ENCODE data around the gene APC. TPM values are rescaled to one million over a fixed set of nuclear protein-coding genes. Genes with fewer than 3 reads are reported as not detected.

Gene APC
- total RNA-seq, 6 donors from 2014 or later: 38.4 to 95.3 (median 71.6) TPM

DNA sequence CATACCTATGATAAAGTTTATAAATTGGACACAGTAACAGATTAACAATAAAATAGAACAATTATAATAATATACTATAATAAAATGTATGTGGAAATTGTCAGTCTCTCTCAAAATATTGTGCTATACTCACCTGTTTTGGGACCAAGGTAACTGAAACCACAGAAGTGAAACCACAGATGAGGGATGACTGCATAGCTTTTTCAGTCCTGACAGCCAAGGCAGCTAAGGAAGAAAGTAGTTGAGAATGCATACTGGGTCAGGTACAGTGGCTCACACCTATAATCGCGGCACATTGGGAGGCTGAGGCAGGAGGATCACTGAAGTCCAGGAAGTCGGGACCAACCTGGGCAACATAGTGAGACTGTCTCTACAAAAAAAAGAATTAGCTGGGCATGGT lies 132.3 kb downstream of the APC start:
- H3K27me3 ChIP-seq: no peaks in the 10 kb centered on the region
- H3K4me1 ChIP-seq: no peaks in the 10 kb centered on the region
- H3K36me3 ChIP-seq: peaks cover 25 to 65% (median 37%) of the 10 kb centered on the region in 4 donors
- 91 to 95% methylated on average over 3 of the region's 3 CpGs for WGBS, 2 donors
- H3K9me3 ChIP-seq: no peaks in the 10 kb centered on the region
- ATAC-seq (ENCODE audit: low FRiP score in 2 of 2) (no peak), DNase-seq (no peak)
- TF ChIP-seq POLR2AphosphoS5 (IDR thresholded peaks at IDR 0.05) (no peak), CTCF (IDR thresholded peaks at IDR 0.05) (no peak), POLR2A (IDR thresholded peaks at IDR 0.05) (no peak), EP300 (IDR thresholded peaks at IDR 0.05) (no peak)
- no peak overlapping the region for H3K4me3 ChIP-seq
- H3K27ac ChIP-seq: no peak overlapping the region

DNA sequence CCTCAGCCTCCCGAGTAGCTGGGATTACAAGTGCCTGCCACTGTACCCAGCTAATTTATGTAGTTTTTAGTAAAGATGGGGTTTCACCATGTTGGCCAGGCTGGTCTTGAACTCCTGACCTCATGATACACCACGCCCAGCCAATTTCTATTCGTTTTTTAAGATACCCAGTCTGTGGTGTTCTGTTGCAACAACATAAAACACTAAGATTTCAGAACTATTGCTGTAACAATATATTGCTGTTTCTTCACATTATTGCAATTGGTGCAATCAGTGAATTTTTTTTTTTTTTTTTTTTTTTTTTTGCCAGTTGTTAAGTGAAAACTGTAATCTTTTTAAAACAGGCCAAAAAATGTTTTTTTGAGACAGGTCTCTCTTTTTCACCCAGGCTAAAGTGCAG lies 133.3 kb downstream of the APC start:
- WGBS, 2 donors: 60 to 83% methylated on average over 3 of the region's 3 CpGs
- Histone ChIP-seq H3K27ac (no peak overlapping the region), H3K4me3 (no peak overlapping the region), H3K27me3 (no peaks in the 10 kb centered on the region), H3K9me3 (no peaks in the 10 kb centered on the region), H3K36me3 (peaks cover 18 to 63% (median 31%) of the 10 kb centered on the region in 4 donors), H3K4me1 (no peaks in the 10 kb centered on the region)
- DNase-seq (no peak), ATAC-seq (ENCODE audit: low FRiP score in 2 of 2) (no peak)
- TF ChIP-seq EP300 (IDR thresholded peaks at IDR 0.05): no peak
- no peak for TF ChIP-seq POLR2AphosphoS5 (IDR thresholded peaks at IDR 0.05)
- no peak for TF ChIP-seq CTCF (IDR thresholded peaks at IDR 0.05)
- no peak for TF ChIP-seq POLR2A (IDR thresholded peaks at IDR 0.05)

- TF ChIP-seq EP300 (IDR thresholded peaks at IDR 0.05): no peak
- no peak for TF ChIP-seq POLR2A (IDR thresholded peaks at IDR 0.05)
- TF ChIP-seq POLR2AphosphoS5 (IDR thresholded peaks at IDR 0.05): no peak
- TF ChIP-seq CTCF (IDR thresholded peaks at IDR 0.05): no peak
- Histone ChIP-seq H3K9me3 (no peaks in the 10 kb centered on the region), H3K27me3 (no peaks in the 10 kb centered on the region), H3K4me1 (no peaks in the 10 kb centered on the region), H3K27ac (no peak overlapping the region), H3K4me3 (no peak overlapping the region), H3K36me3 (peaks cover 3 to 63% (median 24%) of the 10 kb centered on the region in 4 donors)
- ATAC-seq (ENCODE audit: low FRiP score in 2 of 2): no peak
- DNase-seq: no peak
- 73 to 78% methylated on average over 2 of the region's 2 CpGs for WGBS, 2 donors
These were observed 138.7 kb downstream of the APC start for GRCh38 chr5:112876362-112876761.

- ATAC-seq (ENCODE audit: low FRiP score in 2 of 2) (no peak), DNase-seq (no peak)
- Histone ChIP-seq H3K36me3 (peaks cover 3 to 79% (median 31%) of the 10 kb centered on the region in 4 donors), H3K4me1 (no peaks in the 10 kb centered on the region), H3K27me3 (no peaks in the 10 kb centered on the region), H3K27ac (no peak overlapping the region), H3K9me3 (no peaks in the 10 kb centered on the region), H3K4me3 (no peak overlapping the region)
- TF ChIP-seq CTCF (IDR thresholded peaks at IDR 0.05) (no peak), EP300 (IDR thresholded peaks at IDR 0.05) (no peak), POLR2AphosphoS5 (IDR thresholded peaks at IDR 0.05) (no peak), POLR2A (IDR thresholded peaks at IDR 0.05) (no peak)
- 87% methylated on average over 4 of the region's 4 CpGs for WGBS, 2 donors
These were observed 140.4 kb downstream of the APC start for GRCh38 chr5:112878101-112878500.

DNA sequence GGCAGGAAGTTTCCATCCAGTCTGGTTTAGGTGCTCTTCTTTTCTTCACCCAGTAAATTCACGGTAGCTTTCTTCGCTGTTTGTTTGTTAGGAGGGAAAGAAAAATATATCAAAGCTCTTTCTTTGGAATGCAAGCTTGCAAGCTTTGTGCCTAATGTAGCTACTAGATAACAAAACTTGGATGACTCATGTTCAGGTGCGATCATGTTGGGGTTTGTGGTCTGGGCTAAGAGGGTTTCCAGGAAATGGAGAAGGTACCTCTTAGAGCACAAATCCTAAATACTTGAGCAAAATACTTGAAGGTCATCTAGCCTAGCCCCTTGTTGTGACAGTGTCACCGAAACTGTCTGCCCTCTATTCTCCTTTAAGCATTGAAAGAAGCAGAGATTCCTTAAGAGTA lies 141.1 kb downstream of the APC start:
- Histone ChIP-seq H3K27ac (no peak overlapping the region), H3K36me3 (peaks cover 3 to 84% (median 33%) of the 10 kb centered on the region in 4 donors), H3K4me1 (no peaks in the 10 kb centered on the region), H3K9me3 (no peaks in the 10 kb centered on the region), H3K4me3 (no peak overlapping the region), H3K27me3 (no peaks in the 10 kb centered on the region)
- ATAC-seq (ENCODE audit: low FRiP score in 2 of 2): no peak
- no peak for DNase-seq
- 64 to 79% methylated on average over 4 of the region's 4 CpGs for WGBS, 2 donors
- TF ChIP-seq EP300 (IDR thresholded peaks at IDR 0.05) (no peak), CTCF (IDR thresholded peaks at IDR 0.05) (no peak), POLR2A (IDR thresholded peaks at IDR 0.05) (no peak), POLR2AphosphoS5 (IDR thresholded peaks at IDR 0.05) (no peak)

Measured in upper lobe of left lung (tissue), 6 donors.